HEK293 (cell line): ENCODE measurements around the gene KCTD19.

Experiments used
- ZBTB21 ChIP-seq: fragments of 450-650 bp; formaldehyde crosslinking; IDR thresholded peaks from 2 replicates; pipeline ENCODE4 v1.5.1; 2017; ENCODE audit warnings: missing biosample characterization, missing genetic modification characterization
- ZBTB8A ChIP-seq: fragments of 450-650 bp; formaldehyde crosslinking; IDR thresholded peaks from 2 replicates; pipeline ENCODE4 v1.5.1; 2016; ENCODE audit warnings: missing biosample characterization, missing genetic modification characterization
- TF ChIP-seq, protein P1 (sequence below): fragments of 450-650 bp; formaldehyde crosslinking; IDR thresholded peaks from 2 replicates; pipeline ENCODE4 v1.5.1; 2016; ENCODE audit warnings: missing biosample characterization, missing genetic modification characterization
- TF ChIP-seq, protein P2 (sequence below): fragments of 450-650 bp; formaldehyde crosslinking; IDR thresholded peaks from 2 replicates; pipeline ENCODE4 v1.5.1; 2016; ENCODE audit warnings: missing biosample characterization, missing genetic modification characterization

- TF ChIP-seq ZBTB21 (tag by site-specific recombination) (no peak), ZBTB8A (tag by site-specific recombination) (no peak)
- TF ChIP-seq, protein P1, sequence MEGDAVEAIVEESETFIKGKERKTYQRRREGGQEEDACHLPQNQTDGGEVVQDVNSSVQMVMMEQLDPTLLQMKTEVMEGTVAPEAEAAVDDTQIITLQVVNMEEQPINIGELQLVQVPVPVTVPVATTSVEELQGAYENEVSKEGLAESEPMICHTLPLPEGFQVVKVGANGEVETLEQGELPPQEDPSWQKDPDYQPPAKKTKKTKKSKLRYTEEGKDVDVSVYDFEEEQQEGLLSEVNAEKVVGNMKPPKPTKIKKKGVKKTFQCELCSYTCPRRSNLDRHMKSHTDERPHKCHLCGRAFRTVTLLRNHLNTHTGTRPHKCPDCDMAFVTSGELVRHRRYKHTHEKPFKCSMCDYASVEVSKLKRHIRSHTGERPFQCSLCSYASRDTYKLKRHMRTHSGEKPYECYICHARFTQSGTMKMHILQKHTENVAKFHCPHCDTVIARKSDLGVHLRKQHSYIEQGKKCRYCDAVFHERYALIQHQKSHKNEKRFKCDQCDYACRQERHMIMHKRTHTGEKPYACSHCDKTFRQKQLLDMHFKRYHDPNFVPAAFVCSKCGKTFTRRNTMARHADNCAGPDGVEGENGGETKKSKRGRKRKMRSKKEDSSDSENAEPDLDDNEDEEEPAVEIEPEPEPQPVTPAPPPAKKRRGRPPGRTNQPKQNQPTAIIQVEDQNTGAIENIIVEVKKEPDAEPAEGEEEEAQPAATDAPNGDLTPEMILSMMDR (tag by site-specific recombination): no peak
- TF ChIP-seq, protein P2, sequence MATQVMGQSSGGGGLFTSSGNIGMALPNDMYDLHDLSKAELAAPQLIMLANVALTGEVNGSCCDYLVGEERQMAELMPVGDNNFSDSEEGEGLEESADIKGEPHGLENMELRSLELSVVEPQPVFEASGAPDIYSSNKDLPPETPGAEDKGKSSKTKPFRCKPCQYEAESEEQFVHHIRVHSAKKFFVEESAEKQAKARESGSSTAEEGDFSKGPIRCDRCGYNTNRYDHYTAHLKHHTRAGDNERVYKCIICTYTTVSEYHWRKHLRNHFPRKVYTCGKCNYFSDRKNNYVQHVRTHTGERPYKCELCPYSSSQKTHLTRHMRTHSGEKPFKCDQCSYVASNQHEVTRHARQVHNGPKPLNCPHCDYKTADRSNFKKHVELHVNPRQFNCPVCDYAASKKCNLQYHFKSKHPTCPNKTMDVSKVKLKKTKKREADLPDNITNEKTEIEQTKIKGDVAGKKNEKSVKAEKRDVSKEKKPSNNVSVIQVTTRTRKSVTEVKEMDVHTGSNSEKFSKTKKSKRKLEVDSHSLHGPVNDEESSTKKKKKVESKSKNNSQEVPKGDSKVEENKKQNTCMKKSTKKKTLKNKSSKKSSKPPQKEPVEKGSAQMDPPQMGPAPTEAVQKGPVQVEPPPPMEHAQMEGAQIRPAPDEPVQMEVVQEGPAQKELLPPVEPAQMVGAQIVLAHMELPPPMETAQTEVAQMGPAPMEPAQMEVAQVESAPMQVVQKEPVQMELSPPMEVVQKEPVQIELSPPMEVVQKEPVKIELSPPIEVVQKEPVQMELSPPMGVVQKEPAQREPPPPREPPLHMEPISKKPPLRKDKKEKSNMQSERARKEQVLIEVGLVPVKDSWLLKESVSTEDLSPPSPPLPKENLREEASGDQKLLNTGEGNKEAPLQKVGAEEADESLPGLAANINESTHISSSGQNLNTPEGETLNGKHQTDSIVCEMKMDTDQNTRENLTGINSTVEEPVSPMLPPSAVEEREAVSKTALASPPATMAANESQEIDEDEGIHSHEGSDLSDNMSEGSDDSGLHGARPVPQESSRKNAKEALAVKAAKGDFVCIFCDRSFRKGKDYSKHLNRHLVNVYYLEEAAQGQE (tag by site-specific recombination): no peak
Measured at GRCh38 chr16:67333315-67333714, 6.8 kb upstream of the KCTD19 start.
